Measurements from ENCODE around the gene ELANE. TPM values are rescaled to one million over a fixed set of nuclear protein-coding genes. Genes with fewer than 3 reads are reported as not detected.
A peak's percentile ranks its signal among the peaks of the same experiment; 100 is the strongest.

The ELANE gene
- total RNA-seq, 1 donor from 2014 or later: 0.52 TPM

DNA sequence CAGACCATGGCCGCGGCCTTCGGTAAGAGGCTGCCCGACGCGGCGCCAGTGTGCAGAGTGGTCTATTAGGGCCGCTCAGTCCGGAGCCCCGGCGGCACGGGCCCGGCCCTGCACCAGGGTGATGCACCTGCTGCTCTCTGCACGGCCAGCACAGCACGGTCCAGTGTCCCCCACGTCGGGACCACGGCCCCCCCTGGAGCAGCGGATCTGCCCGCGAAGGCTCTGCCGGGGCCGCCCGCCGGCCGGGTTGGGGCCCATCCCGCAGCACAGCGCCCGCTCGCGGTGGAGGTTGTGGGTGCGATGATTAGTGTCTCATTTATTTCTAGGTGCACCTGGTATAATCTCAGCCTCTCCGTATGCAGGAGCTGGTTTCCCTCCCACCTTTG lies 46.9 kb upstream of the ELANE start:
- H3K27me3 ChIP-seq: no peaks in the 10 kb centered on the region
- H3K4me1 ChIP-seq: peaks cover 32% of the 10 kb centered on the region
- DNase-seq: peak; percentile 51
- ATAC-seq: no peak
- intact Hi-C loops (cut with DNase I): no loop called here
- TF ChIP-seq, protein P1, sequence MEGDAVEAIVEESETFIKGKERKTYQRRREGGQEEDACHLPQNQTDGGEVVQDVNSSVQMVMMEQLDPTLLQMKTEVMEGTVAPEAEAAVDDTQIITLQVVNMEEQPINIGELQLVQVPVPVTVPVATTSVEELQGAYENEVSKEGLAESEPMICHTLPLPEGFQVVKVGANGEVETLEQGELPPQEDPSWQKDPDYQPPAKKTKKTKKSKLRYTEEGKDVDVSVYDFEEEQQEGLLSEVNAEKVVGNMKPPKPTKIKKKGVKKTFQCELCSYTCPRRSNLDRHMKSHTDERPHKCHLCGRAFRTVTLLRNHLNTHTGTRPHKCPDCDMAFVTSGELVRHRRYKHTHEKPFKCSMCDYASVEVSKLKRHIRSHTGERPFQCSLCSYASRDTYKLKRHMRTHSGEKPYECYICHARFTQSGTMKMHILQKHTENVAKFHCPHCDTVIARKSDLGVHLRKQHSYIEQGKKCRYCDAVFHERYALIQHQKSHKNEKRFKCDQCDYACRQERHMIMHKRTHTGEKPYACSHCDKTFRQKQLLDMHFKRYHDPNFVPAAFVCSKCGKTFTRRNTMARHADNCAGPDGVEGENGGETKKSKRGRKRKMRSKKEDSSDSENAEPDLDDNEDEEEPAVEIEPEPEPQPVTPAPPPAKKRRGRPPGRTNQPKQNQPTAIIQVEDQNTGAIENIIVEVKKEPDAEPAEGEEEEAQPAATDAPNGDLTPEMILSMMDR (IDR thresholded peaks at IDR 0.05): no peak
- H3K27ac ChIP-seq: no peak overlapping the region
- H3K36me3 ChIP-seq: peaks cover 93% of the 10 kb centered on the region
- H3K9me3 ChIP-seq: no peaks in the 10 kb centered on the region
- no peak overlapping the region for H3K4me3 ChIP-seq

DNA sequence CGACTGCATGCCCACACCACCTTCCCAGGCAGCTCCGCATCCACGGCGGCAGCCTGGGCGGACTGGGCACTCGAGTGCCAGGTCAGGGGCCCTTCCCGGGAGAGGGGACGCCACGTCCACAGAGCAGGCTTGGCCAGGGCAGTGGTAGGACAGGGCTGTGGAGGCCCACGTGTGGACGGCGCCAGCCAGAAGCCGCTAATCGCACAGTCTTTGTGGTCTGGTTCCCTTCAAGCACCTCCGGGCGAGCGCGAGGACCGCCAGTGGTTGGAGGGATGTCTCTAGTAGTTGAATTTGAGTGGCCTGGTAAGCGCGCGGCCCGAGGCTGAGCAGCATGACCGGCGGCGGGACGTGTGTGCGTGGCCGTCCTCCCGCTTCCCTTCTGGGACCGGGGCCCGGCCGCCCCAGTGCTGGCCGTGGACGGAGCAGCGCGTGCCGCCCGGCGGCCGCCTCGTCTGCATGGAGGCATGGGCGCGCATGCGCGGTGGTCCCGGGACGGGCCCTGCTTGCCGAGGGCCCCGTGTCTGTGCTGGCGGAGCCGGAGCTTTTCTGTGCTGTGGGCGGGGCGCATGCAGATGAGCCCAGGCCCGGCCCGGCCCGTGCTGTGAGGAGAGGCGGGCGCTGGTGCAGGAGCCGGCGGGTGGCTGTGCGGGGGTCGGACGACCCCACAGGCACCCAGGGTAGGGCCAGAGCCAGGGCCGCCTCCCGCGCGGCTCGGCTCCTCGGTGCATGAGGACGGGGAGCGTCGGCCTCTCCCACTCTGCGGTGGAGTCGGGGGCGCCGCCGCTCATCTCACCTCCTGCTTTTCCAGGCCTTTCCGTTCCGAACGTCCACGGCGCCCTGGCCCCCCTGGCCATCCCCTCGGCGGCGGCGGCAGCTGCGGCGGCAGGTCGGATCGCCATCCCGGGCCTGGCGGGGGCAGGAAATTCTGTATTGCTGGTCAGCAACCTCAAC lies 46.2 kb upstream of the ELANE start:
- DNase-seq (peak; percentile 64), ATAC-seq (no peak)
- H3K4me1 ChIP-seq: peaks cover 25% of the 10 kb centered on the region
- H3K36me3 ChIP-seq: peaks cover 93% of the 10 kb centered on the region
- intact Hi-C loops (cut with DNase I): no loop called here
- H3K27me3 ChIP-seq: no peaks in the 10 kb centered on the region
- no peak overlapping the region for H3K4me3 ChIP-seq
- no peaks in the 10 kb centered on the region for H3K9me3 ChIP-seq
- TF ChIP-seq, protein P1 (IDR thresholded peaks at IDR 0.05): no peak
- no peak overlapping the region for H3K27ac ChIP-seq

DNA sequence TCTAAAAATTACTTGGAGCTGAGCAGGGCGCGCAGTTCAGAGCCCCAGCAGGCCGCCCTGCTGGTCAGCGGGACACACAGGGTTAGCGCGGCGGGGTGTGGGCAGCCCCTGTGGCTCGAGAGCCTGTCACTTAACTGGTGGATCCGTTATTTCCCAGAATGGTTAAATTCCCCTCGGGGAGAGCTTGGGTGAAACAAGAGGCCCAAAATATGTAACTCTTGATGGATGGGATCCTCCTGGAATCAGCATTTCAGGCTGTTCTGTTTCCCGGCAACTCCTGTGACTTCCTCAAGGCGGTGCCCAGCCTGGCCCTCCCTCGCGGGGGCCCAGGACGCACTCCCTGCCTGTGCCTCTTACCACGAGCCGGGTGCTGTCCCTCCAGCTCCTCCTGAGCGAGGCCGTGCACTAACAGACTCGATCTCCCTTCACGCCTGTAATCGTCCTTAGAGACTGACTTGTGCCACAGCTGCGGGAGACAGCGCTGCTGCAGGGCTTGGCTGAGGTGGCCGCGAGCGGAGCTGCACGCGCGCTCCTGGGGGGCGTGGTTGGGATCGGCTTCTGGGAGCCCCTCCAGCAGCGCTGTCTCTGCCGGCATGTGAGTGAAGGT lies 45.2 kb upstream of the ELANE start:
- peaks cover 95% of the 10 kb centered on the region for H3K36me3 ChIP-seq
- no peaks in the 10 kb centered on the region for H3K27me3 ChIP-seq
- H3K4me3 ChIP-seq: no peak overlapping the region
- TF ChIP-seq, protein P1 (IDR thresholded peaks at IDR 0.05): no peak
- DNase-seq (peak; percentile 58), ATAC-seq (no peak)
- peaks cover 14% of the 10 kb centered on the region for H3K4me1 ChIP-seq
- H3K9me3 ChIP-seq: no peaks in the 10 kb centered on the region
- intact Hi-C loops (cut with DNase I): no loop called here
- no peak overlapping the region for H3K27ac ChIP-seq

DNA sequence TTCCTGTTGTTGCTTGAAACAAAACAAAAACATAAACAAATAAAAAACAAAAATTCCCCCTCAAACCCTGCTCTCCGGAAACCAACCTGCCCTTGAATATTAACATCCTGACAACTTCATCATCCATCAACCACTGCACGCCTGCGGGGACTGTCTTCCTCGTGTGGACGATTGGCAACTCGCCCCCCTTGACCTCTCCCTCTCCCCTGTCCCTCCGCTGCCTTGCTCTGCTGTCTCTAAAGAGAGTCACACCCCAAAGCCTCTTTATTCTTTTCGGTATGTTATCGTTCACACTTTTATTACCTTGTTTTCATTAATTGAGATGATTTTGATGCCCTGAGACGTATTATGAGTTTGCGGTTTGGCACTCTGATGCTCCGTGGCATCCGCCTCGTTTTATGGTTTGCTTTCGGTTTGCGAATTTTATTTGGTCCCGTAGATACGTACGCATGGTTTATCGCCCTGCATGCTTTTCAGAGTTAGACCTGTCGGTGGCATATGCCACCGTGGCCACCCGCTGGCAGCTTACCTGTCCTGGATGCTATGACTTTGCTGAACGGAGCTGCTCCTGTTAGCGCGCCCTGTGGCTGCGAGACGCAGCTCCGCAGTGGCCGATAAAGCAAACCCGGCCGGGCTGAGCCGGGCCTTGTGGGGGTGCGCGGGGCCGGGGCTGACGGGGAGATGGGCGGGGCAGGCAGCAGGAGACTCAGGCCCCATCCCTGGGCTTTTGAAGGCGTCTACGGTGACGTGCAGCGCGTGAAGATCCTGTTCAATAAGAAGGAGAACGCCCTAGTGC lies 44.3 kb upstream of the ELANE start:
- Histone ChIP-seq H3K27ac (no peak overlapping the region), H3K27me3 (no peaks in the 10 kb centered on the region), H3K4me3 (no peak overlapping the region), H3K4me1 (peaks cover 5% of the 10 kb centered on the region), H3K36me3 (peaks cover 94% of the 10 kb centered on the region), H3K9me3 (no peaks in the 10 kb centered on the region)
- TF ChIP-seq, protein P1 (IDR thresholded peaks at IDR 0.05): no peak
- ATAC-seq (no peak), DNase-seq (peak; percentile 48)
- intact Hi-C loops (cut with DNase I): no loop called here

DNA sequence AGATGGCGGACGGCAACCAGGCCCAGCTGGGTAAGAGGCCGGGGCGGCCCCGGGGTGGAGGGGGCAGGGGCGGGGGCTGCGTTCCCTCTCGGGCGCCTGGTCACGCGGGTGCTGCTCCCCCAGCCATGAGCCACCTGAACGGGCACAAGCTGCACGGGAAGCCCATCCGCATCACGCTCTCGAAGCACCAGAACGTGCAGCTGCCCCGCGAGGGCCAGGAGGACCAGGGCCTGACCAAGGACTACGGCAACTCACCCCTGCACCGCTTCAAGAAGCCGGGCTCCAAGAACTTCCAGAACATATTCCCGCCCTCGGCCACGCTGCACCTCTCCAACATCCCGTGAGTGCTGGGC lies 43.7 kb upstream of the ELANE start:
- Histone ChIP-seq H3K36me3 (peaks cover 88% of the 10 kb centered on the region), H3K9me3 (no peaks in the 10 kb centered on the region)

More for the DNA sequence above, 43.7 kb upstream of the ELANE start:
- no peak for ATAC-seq
- Histone ChIP-seq H3K4me1 (no peaks in the 10 kb centered on the region), H3K27ac (no peak overlapping the region), H3K27me3 (no peaks in the 10 kb centered on the region), H3K4me3 (no peak overlapping the region)
- intact Hi-C loops (cut with DNase I): no loop called here
- TF ChIP-seq, protein P1 (IDR thresholded peaks at IDR 0.05): no peak
- peak; percentile 60 for DNase-seq

All from upper lobe of right lung (tissue), 1 donor.